K562 (cell line): ENCODE results near the gene DDOST. TPM values are rescaled to one million over a fixed set of nuclear protein-coding genes. Genes with fewer than 3 reads are reported as not detected.

Source experiments
- CBFA2T2 ChIP-seq: fragments of 450-650 bp; conservative IDR thresholded peaks from 2 replicates; pipeline ENCODE4 v1.6.1; 2017; ENCODE audit warnings: mild to moderate bottlenecking
- CREB1 ChIP-seq, 2 experiments: sonication (generic) in 1 of 2; formaldehyde crosslinking in 1 of 2; IDR thresholded peaks; 2 replicates each; pipeline versions ENCODE4 v1.6.1 to v1.8.0; 2012 to 2022; ENCODE audit warnings: inconsistent platforms in 1 of 2, mild to moderate bottlenecking in 1 of 2, missing genetic modification reagents in 1 of 2, moderate library complexity in 1 of 2
- CREM ChIP-seq: IDR thresholded peaks from 2 replicates; pipeline ENCODE4 v1.6.1; 2014; ENCODE audit warnings: antibody characterized with exemption, low read depth
- CSDE1 ChIP-seq, 2 experiments: fragments of 450-650 bp; IDR thresholded peaks; 2 replicates each; pipeline ENCODE4 v1.6.1; 2016; ENCODE audit warnings: mild to moderate bottlenecking in 1 of 2
- HEY1 ChIP-seq: fragments of 250-450 bp; sonication (Bioruptor Pico); IDR thresholded peaks from 2 replicates; pipeline ENCODE4 v1.5.0; 2020; ENCODE audit warnings: mild to moderate bottlenecking, moderate library complexity, borderline replicate concordance
- HNRNPK ChIP-seq: fragments of 200-400 bp; formaldehyde crosslinking; IDR thresholded peaks from one replicate; pipeline ENCODE4 v1.6.1; 2018; ENCODE audit warnings: mild to moderate bottlenecking, low read depth, low read length; ENCODE audit not compliant: poor library complexity, severe bottlenecking
- KDM2B ChIP-seq: fragments of 250-450 bp; sonication (Bioruptor Pico); IDR thresholded peaks from 2 replicates; pipeline ENCODE4 v1.8.0; 2021; ENCODE audit warnings: mild to moderate bottlenecking, moderate library complexity
- NCOA2 ChIP-seq, 2 experiments: fragments of 450-650 bp; IDR thresholded peaks; 2 replicates each; pipeline ENCODE4 v1.6.1; 2018; ENCODE audit warnings: mild to moderate bottlenecking in 2 of 2, moderate library complexity in 1 of 2; ENCODE audit not compliant: partially characterized antibody in 2 of 2
- POLR2G ChIP-seq: fragments of 200-400 bp; formaldehyde crosslinking; IDR thresholded peaks from 2 replicates; pipeline ENCODE4 v1.6.1; 2017; ENCODE audit warnings: low read depth, mild to moderate bottlenecking, antibody characterized with exemption, low read length, moderate library complexity
- PPARD ChIP-seq: fragments of 250-450 bp; sonication (Bioruptor Pico); IDR thresholded peaks from 2 replicates; pipeline ENCODE4 v1.8.0; 2022; ENCODE audit warnings: inconsistent platforms, mild to moderate bottlenecking, moderate library complexity
- SMC3 ChIP-seq: conservative IDR thresholded peaks from 2 replicates; pipeline ENCODE4 v1.6.1; 2011; ENCODE audit warnings: low read depth, low read length, improper control_type of control experiment; ENCODE audit not compliant: insufficient read depth
- STAT5B ChIP-seq: fragments of 250-450 bp; sonication (Bioruptor Pico); IDR thresholded peaks from 2 replicates; pipeline ENCODE4 v1.8.0; 2021; ENCODE audit warnings: mild to moderate bottlenecking, inconsistent platforms
- ZNF57 ChIP-seq: fragments of 450-650 bp; formaldehyde crosslinking; IDR thresholded peaks from 2 replicates; pipeline ENCODE4 v1.4.0; 2020; ENCODE audit warnings: mild to moderate bottlenecking, moderate library complexity
- polyA plus RNA-seq, 8 experiments: library from polyadenylated mRNA; depleted of rRNA in 4 of 8; stranded (reverse) in 5 of 8; unstranded in 3 of 8; fragments of >200 nt; fragmentation: Nextera tagmentation in 2 of 8; fragmentation: Illumina TruSeq in 1 of 8; extraction: Ambion mirVana in 2 of 8; extraction: Trizol in 1 of 8; gene quantifications; 2 replicates each; pipeline versions ENCODE4 v1.2.1 to v1.2.3, GENCODE V29; 2011 to 2014; ENCODE audit warnings: inconsistent platforms in 1 of 8, missing spikeins in 1 of 8
- total RNA-seq, 7 experiments: library from RNA; depleted of rRNA in 6 of 7; stranded (reverse); fragments of >200 nt in 6 of 7; fragmentation: Illumina TruSeq in 2 of 7; extraction: Trizol in 2 of 7; gene quantifications; 2 replicates each; pipeline versions ENCODE4 v1.2.1 to v1.2.3, GENCODE V29; 2011 to 2021; ENCODE audit warnings: low replicate concordance in 1 of 7
- TF ChIP-seq, protein P1 (sequence below): fragments of 450-650 bp; IDR thresholded peaks from 2 replicates; pipeline ENCODE4 v1.6.1; 2016; ENCODE audit warnings: mild to moderate bottlenecking
- TF ChIP-seq, protein P2 (sequence below): sonication (generic); formaldehyde crosslinking; IDR thresholded peaks from 2 replicates; pipeline ENCODE4 v1.8.0; 2022; ENCODE audit warnings: mild to moderate bottlenecking, missing genetic modification reagents
- TF ChIP-seq, protein P3 (sequence below): fragments of 250-450 bp; sonication (Bioruptor Pico); IDR thresholded peaks from 2 replicates; pipeline ENCODE4 v1.9.0; 2021; ENCODE audit warnings: mild to moderate bottlenecking
- TF ChIP-seq, protein P4 (sequence below): fragments of 450-650 bp; IDR thresholded peaks from 2 replicates; pipeline ENCODE4 v1.6.1; 2017; ENCODE audit warnings: antibody characterized with exemption
- TF ChIP-seq, protein P5 (sequence below): fragments of 250-450 bp; sonication (Bioruptor Pico); IDR thresholded peaks from 2 replicates; pipeline ENCODE4 v1.8.0; 2021; ENCODE audit warnings: moderate library complexity, mild to moderate bottlenecking, inconsistent platforms
- TF ChIP-seq, protein P6 (sequence below): IDR thresholded peaks from 2 replicates; pipeline ENCODE4 v1.6.1; 2011; ENCODE audit warnings: borderline replicate concordance, low read depth, mild to moderate bottlenecking, moderate library complexity, low read length; ENCODE audit not compliant: insufficient read depth, poor library complexity, severe bottlenecking

Gene DDOST
- total and polyA plus RNA-seq, 9 of the 15 experiments (the other 6 are each of a cell fraction or from before 2014, with no cell fraction given): 173 to 306 (median 222) TPM

DNA sequence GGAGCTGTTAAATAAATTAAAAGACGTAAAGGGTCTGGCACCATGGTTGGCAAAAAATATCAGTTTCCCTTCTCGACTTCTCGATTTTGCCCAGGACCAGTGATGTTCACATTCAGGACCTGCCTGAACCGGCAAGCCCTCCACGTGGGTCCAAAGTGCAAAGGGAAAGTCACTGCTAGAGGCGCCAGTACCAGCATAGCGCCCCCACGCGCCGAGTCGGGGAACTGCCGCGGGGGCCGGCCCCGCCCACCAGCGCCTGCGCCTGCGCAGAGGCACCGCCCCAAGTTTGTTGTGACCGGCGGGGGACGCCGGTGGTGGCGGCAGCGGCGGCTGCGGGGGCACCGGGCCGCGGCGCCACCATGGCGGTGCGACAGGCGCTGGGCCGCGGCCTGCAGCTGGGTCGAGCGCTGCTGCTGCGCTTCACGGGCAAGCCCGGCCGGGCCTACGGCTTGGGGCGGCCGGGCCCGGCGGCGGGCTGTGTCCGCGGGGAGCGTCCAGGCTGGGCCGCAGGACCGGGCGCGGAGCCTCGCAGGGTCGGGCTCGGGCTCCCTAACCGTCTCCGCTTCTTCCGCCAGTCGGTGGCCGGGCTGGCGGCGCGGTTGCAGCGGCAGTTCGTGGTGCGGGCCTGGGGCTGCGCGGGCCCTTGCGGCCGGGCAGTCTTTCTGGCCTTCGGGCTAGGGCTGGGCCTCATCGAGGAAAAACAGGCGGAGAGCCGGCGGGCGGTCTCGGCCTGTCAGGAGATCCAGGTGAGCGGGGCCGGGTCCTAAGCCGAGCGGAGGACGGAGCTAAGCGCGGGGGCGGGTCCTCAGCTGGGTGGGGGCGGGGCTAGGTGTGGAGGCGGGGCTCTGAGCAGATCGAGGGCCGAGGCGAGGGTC lies 27.7 kb downstream of the DDOST start, which contains the start of gene PINK1 (continued):
- TF ChIP-seq, protein P1, sequence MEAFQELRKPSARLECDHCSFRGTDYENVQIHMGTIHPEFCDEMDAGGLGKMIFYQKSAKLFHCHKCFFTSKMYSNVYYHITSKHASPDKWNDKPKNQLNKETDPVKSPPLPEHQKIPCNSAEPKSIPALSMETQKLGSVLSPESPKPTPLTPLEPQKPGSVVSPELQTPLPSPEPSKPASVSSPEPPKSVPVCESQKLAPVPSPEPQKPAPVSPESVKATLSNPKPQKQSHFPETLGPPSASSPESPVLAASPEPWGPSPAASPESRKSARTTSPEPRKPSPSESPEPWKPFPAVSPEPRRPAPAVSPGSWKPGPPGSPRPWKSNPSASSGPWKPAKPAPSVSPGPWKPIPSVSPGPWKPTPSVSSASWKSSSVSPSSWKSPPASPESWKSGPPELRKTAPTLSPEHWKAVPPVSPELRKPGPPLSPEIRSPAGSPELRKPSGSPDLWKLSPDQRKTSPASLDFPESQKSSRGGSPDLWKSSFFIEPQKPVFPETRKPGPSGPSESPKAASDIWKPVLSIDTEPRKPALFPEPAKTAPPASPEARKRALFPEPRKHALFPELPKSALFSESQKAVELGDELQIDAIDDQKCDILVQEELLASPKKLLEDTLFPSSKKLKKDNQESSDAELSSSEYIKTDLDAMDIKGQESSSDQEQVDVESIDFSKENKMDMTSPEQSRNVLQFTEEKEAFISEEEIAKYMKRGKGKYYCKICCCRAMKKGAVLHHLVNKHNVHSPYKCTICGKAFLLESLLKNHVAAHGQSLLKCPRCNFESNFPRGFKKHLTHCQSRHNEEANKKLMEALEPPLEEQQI: peak; percentile 69; the same call in 1 of the 2 replicates
- TF ChIP-seq STAT5B (no peak), CBFA2T2 (no peak), CREB1 (IDR thresholded peaks at IDR 0.05) (peak; percentile 34; the same call in 1 of the 2 replicates), CREB1 (CRISPR knock-in tag; IDR thresholded peaks at IDR 0.05) (peak; percentile 48; the same call in 1 of the 2 replicates), CREM (peak; percentile 69; the same call in 1 of the 2 replicates), CSDE1 (IDR thresholded peaks at IDR 0.05) (no peak), NCOA2 (IDR thresholded peaks at IDR 0.05; ENCODE audit: partially characterized antibody in 2 of 2) (no peak), SMC3 (peak; percentile 64), HEY1 (CRISPR knock-in tag) (no peak), ZNF57 (CRISPR knock-in tag) (no peak), KDM2B (CRISPR knock-in tag) (peak; percentile 58; the same call in 1 of the 2 replicates), HNRNPK (no peak), POLR2G (peak; percentile 79), PPARD (CRISPR knock-in tag) (no peak)
- TF ChIP-seq, protein P2, sequence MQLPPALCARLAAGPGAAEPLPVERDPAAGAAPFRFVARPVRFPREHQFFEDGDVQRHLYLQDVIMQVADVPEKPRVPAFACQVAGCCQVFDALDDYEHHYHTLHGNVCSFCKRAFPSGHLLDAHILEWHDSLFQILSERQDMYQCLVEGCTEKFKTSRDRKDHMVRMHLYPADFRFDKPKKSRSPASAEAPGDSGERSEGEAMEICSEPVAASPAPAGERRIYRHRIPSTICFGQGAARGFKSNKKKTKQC (CRISPR knock-in tag): no peak
- TF ChIP-seq, protein P3, sequence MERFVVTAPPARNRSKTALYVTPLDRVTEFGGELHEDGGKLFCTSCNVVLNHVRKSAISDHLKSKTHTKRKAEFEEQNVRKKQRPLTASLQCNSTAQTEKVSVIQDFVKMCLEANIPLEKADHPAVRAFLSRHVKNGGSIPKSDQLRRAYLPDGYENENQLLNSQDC (CRISPR knock-in tag): no peak
- TF ChIP-seq, protein P4, sequence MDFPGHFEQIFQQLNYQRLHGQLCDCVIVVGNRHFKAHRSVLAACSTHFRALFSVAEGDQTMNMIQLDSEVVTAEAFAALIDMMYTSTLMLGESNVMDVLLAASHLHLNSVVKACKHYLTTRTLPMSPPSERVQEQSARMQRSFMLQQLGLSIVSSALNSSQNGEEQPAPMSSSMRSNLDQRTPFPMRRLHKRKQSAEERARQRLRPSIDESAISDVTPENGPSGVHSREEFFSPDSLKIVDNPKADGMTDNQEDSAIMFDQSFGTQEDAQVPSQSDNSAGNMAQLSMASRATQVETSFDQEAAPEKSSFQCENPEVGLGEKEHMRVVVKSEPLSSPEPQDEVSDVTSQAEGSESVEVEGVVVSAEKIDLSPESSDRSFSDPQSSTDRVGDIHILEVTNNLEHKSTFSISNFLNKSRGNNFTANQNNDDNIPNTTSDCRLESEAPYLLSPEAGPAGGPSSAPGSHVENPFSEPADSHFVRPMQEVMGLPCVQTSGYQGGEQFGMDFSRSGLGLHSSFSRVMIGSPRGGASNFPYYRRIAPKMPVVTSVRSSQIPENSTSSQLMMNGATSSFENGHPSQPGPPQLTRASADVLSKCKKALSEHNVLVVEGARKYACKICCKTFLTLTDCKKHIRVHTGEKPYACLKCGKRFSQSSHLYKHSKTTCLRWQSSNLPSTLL: no peak
- TF ChIP-seq, protein P5, sequence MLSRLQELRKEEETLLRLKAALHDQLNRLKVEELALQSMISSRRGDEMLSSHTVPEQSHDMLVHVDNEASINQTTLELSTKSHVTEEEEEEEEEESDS (CRISPR knock-in tag): no peak
- TF ChIP-seq, protein P6, sequence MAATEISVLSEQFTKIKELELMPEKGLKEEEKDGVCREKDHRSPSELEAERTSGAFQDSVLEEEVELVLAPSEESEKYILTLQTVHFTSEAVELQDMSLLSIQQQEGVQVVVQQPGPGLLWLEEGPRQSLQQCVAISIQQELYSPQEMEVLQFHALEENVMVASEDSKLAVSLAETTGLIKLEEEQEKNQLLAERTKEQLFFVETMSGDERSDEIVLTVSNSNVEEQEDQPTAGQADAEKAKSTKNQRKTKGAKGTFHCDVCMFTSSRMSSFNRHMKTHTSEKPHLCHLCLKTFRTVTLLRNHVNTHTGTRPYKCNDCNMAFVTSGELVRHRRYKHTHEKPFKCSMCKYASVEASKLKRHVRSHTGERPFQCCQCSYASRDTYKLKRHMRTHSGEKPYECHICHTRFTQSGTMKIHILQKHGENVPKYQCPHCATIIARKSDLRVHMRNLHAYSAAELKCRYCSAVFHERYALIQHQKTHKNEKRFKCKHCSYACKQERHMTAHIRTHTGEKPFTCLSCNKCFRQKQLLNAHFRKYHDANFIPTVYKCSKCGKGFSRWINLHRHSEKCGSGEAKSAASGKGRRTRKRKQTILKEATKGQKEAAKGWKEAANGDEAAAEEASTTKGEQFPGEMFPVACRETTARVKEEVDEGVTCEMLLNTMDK: peak; percentile 82
